ENCODE measurements around the gene PCGF6.
"Not testable (repeated sequence)": the region's sequence is repeated elsewhere in the genome, so short reads cannot be mapped to it uniquely, and the experiment has no call there.

Gene PCGF6

GRCh38 chr10:103374263-103374662 is 23.3 kb upstream of the PCGF6 start:
- no peak for TF ChIP-seq CTCF (IDR thresholded peaks at IDR 0.05; ENCODE audit: extremely low read depth, missing control alignments)
- no peak for DNase-seq (ENCODE audit: low spot score)

- no peak for TF ChIP-seq CTCF (IDR thresholded peaks at IDR 0.05; ENCODE audit: extremely low read depth, missing control alignments)
- DNase-seq (ENCODE audit: low spot score): no peak
Observed at GRCh38 chr10:103373544-103373943, 22.6 kb upstream of the PCGF6 start.

- peak; percentile 92 for DNase-seq (ENCODE audit: low spot score)
- TF ChIP-seq CTCF (IDR thresholded peaks at IDR 0.05; ENCODE audit: extremely low read depth, missing control alignments): no peak
Observed at GRCh38 chr10:103367782-103368518, 17.0 kb upstream of the PCGF6 start, which contains the start of gene TAF5. TSS of gene TAF5 (plus strand) at chr10:103367976. CDS start at chr10:103367990, 14 bp downstream.

GRCh38 chr10:103367379-103367781 is 16.4 kb upstream of the PCGF6 start:
- TF ChIP-seq CTCF (IDR thresholded peaks at IDR 0.05; ENCODE audit: extremely low read depth, missing control alignments): no peak
- DNase-seq (ENCODE audit: low spot score): no peak

- DNase-seq (ENCODE audit: low spot score): not testable (repeated sequence)
Observed at GRCh38 chr10:103360791-103361190, 9.9 kb upstream of the PCGF6 start.

- DNase-seq (ENCODE audit: low spot score): not testable (repeated sequence)
Observed at GRCh38 chr10:103359493-103359892, 8.6 kb upstream of the PCGF6 start.

- DNase-seq (ENCODE audit: low spot score): no peak
- TF ChIP-seq CTCF (IDR thresholded peaks at IDR 0.05; ENCODE audit: extremely low read depth, missing control alignments): no peak
Observed at GRCh38 chr10:103355906-103356599, 5.1 kb upstream of the PCGF6 start.

- not testable (repeated sequence) for DNase-seq (ENCODE audit: low spot score)
Observed at GRCh38 chr10:103354567-103354966, 3.6 kb upstream of the PCGF6 start.

- DNase-seq (ENCODE audit: low spot score): no peak
- TF ChIP-seq CTCF (IDR thresholded peaks at IDR 0.05; ENCODE audit: extremely low read depth, missing control alignments): no peak
Observed at GRCh38 chr10:103353281-103353680, 2.3 kb upstream of the PCGF6 start.
